Measurements from ENCODE around the gene OSMR. TPM values are rescaled to one million over a fixed set of nuclear protein-coding genes. Genes with fewer than 3 reads are reported as not detected.

The OSMR gene
- 174 and 189 TPM in 2 replicates for total RNA-seq

DNA sequence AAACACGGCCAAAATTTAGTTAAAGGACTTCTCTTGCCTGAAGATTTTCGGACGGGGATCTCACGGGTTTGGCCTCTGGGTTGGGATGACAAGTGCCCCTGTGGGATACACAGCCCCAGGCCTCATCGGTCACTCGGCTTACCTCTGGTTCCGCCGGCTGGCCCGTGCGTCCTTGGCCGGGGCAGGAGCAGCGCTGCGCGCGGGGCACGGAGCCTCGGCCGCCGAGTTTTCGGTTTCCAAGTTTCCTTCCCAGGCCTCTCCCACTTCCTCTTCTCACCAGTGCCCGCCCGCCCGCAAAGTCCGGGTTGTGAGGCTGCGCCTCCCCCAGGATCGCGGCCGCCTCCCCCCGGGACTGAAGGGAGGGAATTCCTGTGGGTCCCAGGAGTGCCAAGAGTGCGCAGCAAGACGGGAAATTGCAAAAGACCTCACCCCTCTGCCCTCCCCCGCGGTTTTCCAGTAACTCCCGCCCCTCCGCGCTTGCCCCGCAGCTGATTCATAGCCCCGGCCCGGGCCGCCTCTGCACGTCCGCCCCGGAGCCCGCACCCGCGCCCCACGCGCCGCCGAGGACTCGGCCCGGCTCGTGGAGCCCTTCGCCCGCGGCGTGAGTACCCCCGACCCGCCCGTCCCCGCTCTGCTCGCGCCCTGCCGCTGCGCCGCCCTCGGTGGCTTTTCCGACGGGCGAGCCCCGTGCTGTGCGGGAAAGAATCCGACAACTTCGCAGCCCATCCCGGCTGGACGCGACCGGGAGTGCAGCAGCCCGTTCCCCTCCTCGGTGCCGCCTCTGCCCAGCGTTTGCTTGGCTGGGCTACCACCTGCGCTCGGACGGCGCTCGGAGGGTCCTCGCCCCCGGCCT lies at the start of gene OSMR:
OSMR (plus strand) TSS at position 487 of the 853 bp plus-strand sequence. CDS start 23,033 bp downstream, outside the sequence.
- peaks cover 34% of the 10 kb centered on the region for H3K4me1 ChIP-seq (ENCODE audit: insufficient read depth, low read length)
- no peaks in the 10 kb centered on the region for H3K9me3 ChIP-seq (ENCODE audit: low read depth, low read length)
- H3K27ac ChIP-seq (ENCODE audit: low read depth, low read length) = peak within 1 kb of the TSS; percentile 100
- peaks cover 9% of the 10 kb centered on the region for H3K36me3 ChIP-seq (ENCODE audit: insufficient read depth, low read length)
- H3K27me3 ChIP-seq (ENCODE audit: insufficient read depth, low read length) = no peaks in the 10 kb centered on the region
- peaks cover 94% of the 10 kb centered on the region for H3K79me2 ChIP-seq (ENCODE audit: insufficient read depth, low read length)
- peaks cover 31% of the 10 kb centered on the region for H4K20me1 ChIP-seq (ENCODE audit: insufficient read depth, low read length)
- H3K4me2 ChIP-seq (ENCODE audit: insufficient read depth, low read length) = peak within 1 kb of the TSS; percentile 96
- H2AFZ ChIP-seq (ENCODE audit: low read length) = peak within 1 kb of the TSS; percentile 55
- peak within 1 kb of the TSS; percentile 79 for H3K4me3 ChIP-seq (ENCODE audit: insufficient read depth, low read length)
- DNase-seq (ENCODE audit: insufficient read length, low spot score, missing footprints) = peak; percentile 98
- TF ChIP-seq, protein P1, sequence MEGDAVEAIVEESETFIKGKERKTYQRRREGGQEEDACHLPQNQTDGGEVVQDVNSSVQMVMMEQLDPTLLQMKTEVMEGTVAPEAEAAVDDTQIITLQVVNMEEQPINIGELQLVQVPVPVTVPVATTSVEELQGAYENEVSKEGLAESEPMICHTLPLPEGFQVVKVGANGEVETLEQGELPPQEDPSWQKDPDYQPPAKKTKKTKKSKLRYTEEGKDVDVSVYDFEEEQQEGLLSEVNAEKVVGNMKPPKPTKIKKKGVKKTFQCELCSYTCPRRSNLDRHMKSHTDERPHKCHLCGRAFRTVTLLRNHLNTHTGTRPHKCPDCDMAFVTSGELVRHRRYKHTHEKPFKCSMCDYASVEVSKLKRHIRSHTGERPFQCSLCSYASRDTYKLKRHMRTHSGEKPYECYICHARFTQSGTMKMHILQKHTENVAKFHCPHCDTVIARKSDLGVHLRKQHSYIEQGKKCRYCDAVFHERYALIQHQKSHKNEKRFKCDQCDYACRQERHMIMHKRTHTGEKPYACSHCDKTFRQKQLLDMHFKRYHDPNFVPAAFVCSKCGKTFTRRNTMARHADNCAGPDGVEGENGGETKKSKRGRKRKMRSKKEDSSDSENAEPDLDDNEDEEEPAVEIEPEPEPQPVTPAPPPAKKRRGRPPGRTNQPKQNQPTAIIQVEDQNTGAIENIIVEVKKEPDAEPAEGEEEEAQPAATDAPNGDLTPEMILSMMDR (IDR thresholded peaks at IDR 0.05; ENCODE audit: extremely low read depth, low read depth, low read length) = no peak

- Histone ChIP-seq H3K9me3 (ENCODE audit: low read depth, low read length) (no peaks in the 10 kb centered on the region), H3K27me3 (ENCODE audit: insufficient read depth, low read length) (no peaks in the 10 kb centered on the region), H3K36me3 (ENCODE audit: insufficient read depth, low read length) (no peaks in the 10 kb centered on the region), H3K4me2 (ENCODE audit: insufficient read depth, low read length) (no peak overlapping the region), H4K20me1 (ENCODE audit: insufficient read depth, low read length) (no peaks in the 10 kb centered on the region), H3K27ac (ENCODE audit: low read depth, low read length) (no peak overlapping the region), H3K4me1 (ENCODE audit: insufficient read depth, low read length) (peaks cover 10% of the 10 kb centered on the region), H2AFZ (ENCODE audit: low read length) (no peak overlapping the region), H3K4me3 (ENCODE audit: insufficient read depth, low read length) (no peak overlapping the region), H3K79me2 (ENCODE audit: insufficient read depth, low read length) (no peaks in the 10 kb centered on the region)
- TF ChIP-seq, protein P1 (IDR thresholded peaks at IDR 0.05; ENCODE audit: extremely low read depth, low read depth, low read length) = no peak
- no peak for DNase-seq (ENCODE audit: insufficient read length, low spot score, missing footprints)
Observed at GRCh38 chr5:38796742-38797108, 49.1 kb upstream of the OSMR start.

DNA sequence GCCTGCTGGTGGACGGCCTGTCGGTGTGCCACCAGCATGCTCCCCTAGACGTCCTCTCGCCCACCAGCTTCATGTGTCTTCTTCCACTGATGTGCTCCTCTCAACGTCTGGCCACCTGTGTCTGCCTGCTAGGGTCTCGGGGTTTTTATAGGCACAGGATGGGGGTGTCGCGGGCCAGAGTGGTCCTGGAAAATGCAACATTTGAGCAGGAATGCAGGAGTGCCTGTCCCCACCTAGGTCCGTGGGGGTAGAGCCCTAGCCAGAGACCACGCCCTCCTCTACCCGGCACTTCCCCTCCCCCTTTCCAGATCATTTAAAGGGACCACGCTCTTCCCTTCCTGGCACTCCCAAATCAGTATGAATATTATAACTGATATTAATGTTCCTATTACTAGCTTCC lies 48.0 kb upstream of the OSMR start:
- Histone ChIP-seq H3K36me3 (ENCODE audit: insufficient read depth, low read length) (no peaks in the 10 kb centered on the region), H3K9me3 (ENCODE audit: low read depth, low read length) (no peaks in the 10 kb centered on the region), H4K20me1 (ENCODE audit: insufficient read depth, low read length) (no peaks in the 10 kb centered on the region), H3K27me3 (ENCODE audit: insufficient read depth, low read length) (no peaks in the 10 kb centered on the region), H3K27ac (ENCODE audit: low read depth, low read length) (no peak overlapping the region), H3K4me3 (ENCODE audit: insufficient read depth, low read length) (no peak overlapping the region), H3K4me2 (ENCODE audit: insufficient read depth, low read length) (no peak overlapping the region), H2AFZ (ENCODE audit: low read length) (no peak overlapping the region), H3K79me2 (ENCODE audit: insufficient read depth, low read length) (no peaks in the 10 kb centered on the region), H3K4me1 (ENCODE audit: insufficient read depth, low read length) (peaks cover 10% of the 10 kb centered on the region)
- DNase-seq (ENCODE audit: insufficient read length, low spot score, missing footprints) = no peak
- TF ChIP-seq, protein P1 (IDR thresholded peaks at IDR 0.05; ENCODE audit: extremely low read depth, low read depth, low read length) = no peak

GRCh38 chr5:38799556-38800377 lies 46.0 kb upstream of the OSMR start:
- Histone ChIP-seq H3K4me1 (ENCODE audit: insufficient read depth, low read length) (peaks cover 10% of the 10 kb centered on the region), H3K27me3 (ENCODE audit: insufficient read depth, low read length) (no peaks in the 10 kb centered on the region), H3K79me2 (ENCODE audit: insufficient read depth, low read length) (no peaks in the 10 kb centered on the region), H3K9me3 (ENCODE audit: low read depth, low read length) (no peaks in the 10 kb centered on the region), H3K4me3 (ENCODE audit: insufficient read depth, low read length) (no peak overlapping the region), H2AFZ (ENCODE audit: low read length) (no peak overlapping the region), H3K4me2 (ENCODE audit: insufficient read depth, low read length) (no peak overlapping the region), H3K36me3 (ENCODE audit: insufficient read depth, low read length) (no peaks in the 10 kb centered on the region), H4K20me1 (ENCODE audit: insufficient read depth, low read length) (no peaks in the 10 kb centered on the region), H3K27ac (ENCODE audit: low read depth, low read length) (no peak overlapping the region)
- TF ChIP-seq, protein P1 (IDR thresholded peaks at IDR 0.05; ENCODE audit: extremely low read depth, low read depth, low read length) = no peak
- peak; percentile 58 for DNase-seq (ENCODE audit: insufficient read length, low spot score, missing footprints)
